Fibroblast of villous mesenchyme (primary cell): ENCODE results near the gene COQ6. TPM values are rescaled to one million over a fixed set of nuclear protein-coding genes. Genes with fewer than 3 reads are reported as not detected.

ENCODE experiments used
- DNase-seq: peaks from one replicate; pipeline ENCODE4 v3.0.0-alpha.2; 2010; ENCODE audit warnings: low read depth
- H3K4me3 ChIP-seq: 2 replicates; pipeline ENCODE4 v1.5.1; 2011; ENCODE audit warnings: low read depth, mild to moderate bottlenecking, low read length
- CTCF ChIP-seq: IDR thresholded peaks from 2 replicates; pipeline ENCODE4 v1.5.1; 2012; ENCODE audit warnings: low read depth, mild to moderate bottlenecking, low read length; ENCODE audit not compliant: insufficient read depth
- total RNA-seq: library from RNA; depleted of rRNA; stranded (reverse); fragments of >200 nt; gene quantifications from 2 replicates; pipeline ENCODE4 v1.2.3, GENCODE V29; 2012

COQ6 gene
- total RNA-seq, 1 donor, result 20.3 TPM

- no peak overlapping the region for H3K4me3 ChIP-seq
- DNase-seq, result no peak
- no peak for TF ChIP-seq CTCF
Observed at GRCh38 chr14:73953731-73954130, 3.6 kb downstream of the COQ6 start.

- no peak for DNase-seq
- no peak overlapping the region for H3K4me3 ChIP-seq
- TF ChIP-seq CTCF, result no peak
Observed at GRCh38 chr14:73955674-73956073, 5.6 kb downstream of the COQ6 start.

GRCh38 chr14:73958591-73958990 lies 8.5 kb downstream of the COQ6 start:
- no peak for TF ChIP-seq CTCF
- DNase-seq, result no peak
- H3K4me3 ChIP-seq, result no peak overlapping the region

GRCh38 chr14:73961192-73961591 lies 11.1 kb downstream of the COQ6 start:
- no peak for DNase-seq
- TF ChIP-seq CTCF, result no peak
- H3K4me3 ChIP-seq, result no peak overlapping the region

- H3K4me3 ChIP-seq, result no peak overlapping the region
- TF ChIP-seq CTCF, result no peak
- peak; percentile 60 for DNase-seq
Observed at GRCh38 chr14:73965216-73965615, 15.1 kb downstream of the COQ6 start.

GRCh38 chr14:73968885-73969284 lies 18.8 kb downstream of the COQ6 start:
- no peak overlapping the region for H3K4me3 ChIP-seq
- no peak for TF ChIP-seq CTCF
- no peak for DNase-seq

GRCh38 chr14:73973497-73973896 lies 23.4 kb downstream of the COQ6 start:
- TF ChIP-seq CTCF, result no peak
- H3K4me3 ChIP-seq, result no peak overlapping the region
- DNase-seq, result no peak
